Fibroblast of mammary gland (primary cell): ENCODE measurements around the gene POLR2A.

Experiments
- DNase-seq: peaks from one replicate; pipeline ENCODE4 v3.0.0-alpha.2; 2010; ENCODE audit warnings: low read depth
- H3K4me3 ChIP-seq: 2 replicates; pipeline ENCODE4 v1.5.1; 2011; ENCODE audit warnings: low read depth, mild to moderate bottlenecking, low read length, moderate library complexity; ENCODE audit not compliant: control insufficient read depth
- CTCF ChIP-seq: conservative IDR thresholded peaks from 2 replicates; pipeline ENCODE4 v1.5.1; 2011; ENCODE audit warnings: low read depth, low read length, inconsistent platforms; ENCODE audit not compliant: control insufficient read depth, insufficient read depth

The POLR2A gene

DNA sequence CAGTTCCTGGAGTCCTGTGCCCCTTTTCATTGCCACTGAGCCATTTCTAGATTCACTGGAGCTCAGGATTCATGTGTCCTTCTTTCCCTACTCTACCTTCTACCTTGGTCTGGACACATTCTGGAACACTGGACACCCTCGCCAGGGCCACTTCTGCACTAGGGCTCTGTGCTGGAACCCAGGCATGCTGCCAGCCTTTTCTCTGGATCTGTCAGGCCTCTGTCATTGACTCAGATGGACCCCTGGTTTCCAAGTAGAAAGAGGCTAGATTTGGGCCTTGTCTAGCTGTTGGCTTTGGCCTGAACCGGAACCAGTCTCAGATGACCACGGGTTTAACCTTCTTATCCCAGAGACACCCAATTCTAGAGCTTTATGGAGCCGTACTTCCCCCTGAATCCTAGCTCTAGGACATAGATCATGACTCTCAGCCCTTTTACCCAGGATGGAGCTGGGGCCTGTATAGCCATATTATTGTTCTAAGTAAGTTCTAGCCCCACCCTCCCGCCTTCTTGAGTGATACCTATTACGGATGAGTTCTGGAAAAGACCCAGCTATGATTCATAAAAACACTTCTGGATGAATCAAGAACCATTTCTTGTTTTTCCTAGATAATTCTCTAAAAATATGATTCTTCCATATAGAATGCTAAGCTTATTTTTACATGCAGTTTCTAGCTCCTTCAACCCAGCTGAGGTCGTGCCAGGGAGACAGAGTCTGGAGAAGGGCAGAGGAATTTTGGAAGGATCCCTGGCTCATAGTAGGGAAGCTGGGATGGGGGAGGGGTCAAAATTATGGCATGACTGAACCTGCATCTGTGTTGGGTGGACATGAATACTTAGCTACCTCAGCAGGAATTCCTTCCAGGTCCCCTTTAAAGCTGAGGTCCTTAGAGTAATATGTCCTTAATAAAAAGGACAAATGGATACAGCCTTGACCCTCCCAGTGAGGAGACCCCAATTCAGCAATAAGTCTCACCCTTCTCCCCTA lies 40.4 kb upstream of the POLR2A start:
- H3K4me3 ChIP-seq, result no peak overlapping the region
- DNase-seq, result peak; percentile 80
- TF ChIP-seq CTCF, result no peak

- no peak for TF ChIP-seq CTCF
- peak; percentile 21 for DNase-seq
- peak within 1 kb of the TSS; percentile 32 for H3K4me3 ChIP-seq
These were observed 39.2 kb upstream of the POLR2A start, which contains the start of gene CHRNB1 for GRCh38 chr17:7444682-7445618. Gene CHRNB1, plus strand, starts transcription at chr17:7445061. Its CDS starts 67 bp downstream, at chr17:7445128.

- H3K4me3 ChIP-seq, result no peak overlapping the region
- no peak for DNase-seq
- TF ChIP-seq CTCF, result no peak
These were observed 38.6 kb upstream of the POLR2A start for GRCh38 chr17:7445619-7445968.

- DNase-seq, result no peak
- no peak for TF ChIP-seq CTCF
- H3K4me3 ChIP-seq, result no peak overlapping the region
These were observed 35.7 kb upstream of the POLR2A start for GRCh38 chr17:7448461-7448860.

DNA sequence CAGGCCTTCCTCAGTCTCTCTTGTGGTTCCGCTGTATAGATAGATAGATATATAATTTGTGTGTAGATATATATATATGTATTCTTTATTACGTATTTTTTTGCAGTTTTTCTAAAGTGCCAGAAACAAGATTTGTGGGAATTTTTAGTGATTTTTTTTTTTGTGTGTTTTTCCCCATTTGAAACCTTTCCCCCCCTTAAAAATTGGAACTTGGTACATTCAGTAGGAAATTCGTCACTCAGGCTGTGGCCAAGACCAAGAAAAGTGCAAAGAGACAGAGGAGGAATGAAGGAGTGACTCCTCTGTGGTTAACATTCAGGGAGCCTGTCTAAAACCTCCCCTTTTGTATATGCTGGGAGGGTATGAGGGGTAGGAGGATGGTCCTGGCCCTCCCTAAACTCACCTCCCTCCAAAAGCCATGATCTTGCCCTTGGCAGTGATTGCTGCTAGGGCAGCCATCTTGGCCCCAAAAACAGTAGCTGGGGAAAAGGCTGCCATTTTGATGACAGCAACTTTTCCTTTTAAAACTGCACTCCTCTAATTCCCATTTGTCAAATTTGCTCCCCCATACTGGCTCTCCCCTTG lies 24.1 kb upstream of the POLR2A start:
- peak; percentile 39 for DNase-seq
- no peak overlapping the region for H3K4me3 ChIP-seq
- TF ChIP-seq CTCF, result no peak
